K562 (cell line): ENCODE data around the gene AFDN.

Experiments
- ATF1 ChIP-seq, 2 experiments: fragments of 450-650 bp in 1 of 2; IDR thresholded peaks; 2 replicates each; pipeline ENCODE4 v1.6.1; 2016; ENCODE audit warnings: missing compliant biosample characterization in 1 of 2, missing genetic modification characterization in 1 of 2
- FOXP1 ChIP-seq: sonication (generic); formaldehyde crosslinking; IDR thresholded peaks from 2 replicates; pipeline ENCODE4 v1.8.0; 2022; ENCODE audit warnings: mild to moderate bottlenecking, missing genetic modification reagents
- HDAC1 ChIP-seq, 2 experiments: fragments of 450-650 bp; IDR thresholded peaks; 2 replicates each; pipeline ENCODE4 v1.6.1; 2016 to 2017; ENCODE audit warnings: inconsistent platforms in 1 of 2, mild to moderate bottlenecking in 1 of 2, moderate library complexity in 1 of 2
- NR1H2 ChIP-seq: sonication (generic); formaldehyde crosslinking; IDR thresholded peaks from 2 replicates; pipeline ENCODE4 v1.4.0; 2020; ENCODE audit warnings: mild to moderate bottlenecking, missing genetic modification reagents
- PHTF2 ChIP-seq: fragments of 250-450 bp; sonication (Bioruptor Pico); IDR thresholded peaks from 2 replicates; pipeline ENCODE4 v1.5.0; 2021; ENCODE audit warnings: mild to moderate bottlenecking
- PML ChIP-seq: IDR thresholded peaks from 2 replicates; pipeline ENCODE4 v1.6.1; 2012; ENCODE audit warnings: low read length, inconsistent platforms
- RNF2 ChIP-seq: sonication (generic); IDR thresholded peaks from 2 replicates; pipeline ENCODE4 v1.6.1; 2016
- SMC3 ChIP-seq: conservative IDR thresholded peaks from 2 replicates; pipeline ENCODE4 v1.6.1; 2011; ENCODE audit warnings: low read depth, low read length, improper control_type of control experiment; ENCODE audit not compliant: insufficient read depth
- ZNF232 ChIP-seq: sonication (generic); formaldehyde crosslinking; IDR thresholded peaks from 2 replicates; pipeline ENCODE4 v1.8.0; 2022; ENCODE audit warnings: mild to moderate bottlenecking, missing genetic modification reagents
- ZSCAN29 ChIP-seq: fragments of 450-650 bp; IDR thresholded peaks from 2 replicates; pipeline ENCODE4 v1.6.1; 2017
- TF ChIP-seq, protein P1 (sequence below), 3 experiments: IDR thresholded peaks in 2 of 3; conservative IDR thresholded peaks in 1 of 3; 2 replicates each; pipeline ENCODE4 v1.5.1; 2011 to 2012; ENCODE audit warnings: low read length in 3 of 3, mild to moderate bottlenecking in 3 of 3, control low read depth in 2 of 3, improper control_type of control experiment in 1 of 3, inconsistent platforms in 1 of 3, low read depth in 1 of 3, mixed read lengths in 1 of 3, moderate library complexity in 1 of 3; ENCODE audit not compliant: insufficient read depth in 2 of 3
- TF ChIP-seq, protein P2 (sequence below): IDR thresholded peaks from 2 replicates; pipeline ENCODE4 v1.6.1; 2016; ENCODE audit warnings: missing genetic modification characterization, missing compliant biosample characterization

DNA sequence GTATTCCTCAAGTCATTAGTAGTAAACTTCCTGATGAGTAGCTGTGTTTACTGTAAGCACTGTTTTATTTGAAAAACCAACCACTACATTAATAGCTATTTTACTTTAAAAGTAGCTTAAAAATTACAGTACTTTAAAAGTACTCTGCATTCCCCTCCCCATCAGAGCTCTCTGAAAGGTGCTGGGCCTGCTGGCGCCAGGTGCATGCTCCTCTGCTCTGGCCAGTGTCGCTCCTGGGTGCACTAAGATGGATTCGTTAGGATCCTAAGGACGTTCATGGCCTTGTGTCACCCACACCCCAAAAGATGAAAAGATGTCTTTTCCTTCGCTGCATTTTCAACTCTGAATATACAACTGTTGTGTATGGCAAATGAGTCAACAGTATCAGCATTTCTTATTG is 126.8 kb downstream of the AFDN start:
- TF ChIP-seq ATF1 (CRISPR knock-in tag; IDR thresholded peaks at IDR 0.05) (no peak), ATF1 (tag; IDR thresholded peaks at IDR 0.05) (no peak), PML (no peak), RNF2 (no peak), ZNF232 (CRISPR knock-in tag) (no peak), PHTF2 (no peak), SMC3 (no peak), NR1H2 (CRISPR knock-in tag) (no peak), HDAC1 (IDR thresholded peaks at IDR 0.05) (no peak), FOXP1 (no peak), ZSCAN29 (no peak)
- TF ChIP-seq, protein P1, sequence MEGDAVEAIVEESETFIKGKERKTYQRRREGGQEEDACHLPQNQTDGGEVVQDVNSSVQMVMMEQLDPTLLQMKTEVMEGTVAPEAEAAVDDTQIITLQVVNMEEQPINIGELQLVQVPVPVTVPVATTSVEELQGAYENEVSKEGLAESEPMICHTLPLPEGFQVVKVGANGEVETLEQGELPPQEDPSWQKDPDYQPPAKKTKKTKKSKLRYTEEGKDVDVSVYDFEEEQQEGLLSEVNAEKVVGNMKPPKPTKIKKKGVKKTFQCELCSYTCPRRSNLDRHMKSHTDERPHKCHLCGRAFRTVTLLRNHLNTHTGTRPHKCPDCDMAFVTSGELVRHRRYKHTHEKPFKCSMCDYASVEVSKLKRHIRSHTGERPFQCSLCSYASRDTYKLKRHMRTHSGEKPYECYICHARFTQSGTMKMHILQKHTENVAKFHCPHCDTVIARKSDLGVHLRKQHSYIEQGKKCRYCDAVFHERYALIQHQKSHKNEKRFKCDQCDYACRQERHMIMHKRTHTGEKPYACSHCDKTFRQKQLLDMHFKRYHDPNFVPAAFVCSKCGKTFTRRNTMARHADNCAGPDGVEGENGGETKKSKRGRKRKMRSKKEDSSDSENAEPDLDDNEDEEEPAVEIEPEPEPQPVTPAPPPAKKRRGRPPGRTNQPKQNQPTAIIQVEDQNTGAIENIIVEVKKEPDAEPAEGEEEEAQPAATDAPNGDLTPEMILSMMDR (IDR thresholded peaks at IDR 0.05 in 2 of 3, conservative IDR thresholded peaks at IDR 0.05 in 1 of 3; ENCODE audit: insufficient read depth in 2 of 3, low read depth in 1 of 3, low read length in 3 of 3) = no peak
- TF ChIP-seq, protein P2, sequence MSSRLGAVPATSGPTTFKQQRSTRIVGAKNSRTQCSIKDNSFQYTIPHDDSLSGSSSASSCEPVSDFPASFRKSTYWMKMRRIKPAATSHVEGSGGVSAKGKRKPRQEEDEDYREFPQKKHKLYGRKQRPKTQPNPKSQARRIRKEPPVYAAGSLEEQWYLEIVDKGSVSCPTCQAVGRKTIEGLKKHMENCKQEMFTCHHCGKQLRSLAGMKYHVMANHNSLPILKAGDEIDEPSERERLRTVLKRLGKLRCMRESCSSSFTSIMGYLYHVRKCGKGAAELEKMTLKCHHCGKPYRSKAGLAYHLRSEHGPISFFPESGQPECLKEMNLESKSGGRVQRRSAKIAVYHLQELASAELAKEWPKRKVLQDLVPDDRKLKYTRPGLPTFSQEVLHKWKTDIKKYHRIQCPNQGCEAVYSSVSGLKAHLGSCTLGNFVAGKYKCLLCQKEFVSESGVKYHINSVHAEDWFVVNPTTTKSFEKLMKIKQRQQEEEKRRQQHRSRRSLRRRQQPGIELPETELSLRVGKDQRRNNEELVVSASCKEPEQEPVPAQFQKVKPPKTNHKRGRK = no peak
